GM20000 (cell line): ENCODE measurements around the gene ACOX3.

Source experiments
- DNase-seq: peaks from one replicate; pipeline ENCODE4 v3.0.0; 2012; ENCODE audit warnings: low spot score
- TF ChIP-seq, protein P1 (sequence below): IDR thresholded peaks from 2 replicates; pipeline ENCODE4 v1.5.1; 2012; ENCODE audit warnings: mild to moderate bottlenecking, control low read depth; ENCODE audit errors: extremely low read depth, missing control alignments

Gene ACOX3

DNA sequence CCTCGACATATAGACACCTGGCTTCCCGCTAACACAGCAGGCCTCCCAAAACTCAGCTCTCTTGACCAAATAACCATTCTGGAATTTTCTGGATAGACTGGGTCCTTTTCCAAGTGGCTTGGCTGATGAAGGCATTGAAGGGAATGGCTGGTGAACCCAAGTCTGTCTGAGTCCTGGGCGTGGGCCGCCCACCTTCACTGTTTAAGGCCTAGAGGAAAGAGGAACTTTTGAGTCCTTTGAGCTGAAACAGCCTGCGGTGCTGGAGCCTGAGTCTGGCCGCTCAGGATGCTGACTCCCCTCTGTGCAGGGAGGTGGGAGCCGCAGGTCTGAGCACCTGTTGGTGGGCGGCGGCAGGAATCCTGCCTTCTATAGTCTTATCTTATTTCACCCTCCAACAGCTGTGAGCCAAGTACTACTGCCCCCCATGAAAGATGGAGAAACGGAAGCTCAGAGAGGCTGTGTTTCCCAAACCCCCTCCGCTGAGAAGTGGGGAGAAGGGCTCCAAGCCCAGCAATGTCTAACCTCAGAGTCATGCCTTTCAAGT is 23.4 kb downstream of the ACOX3 start:
- DNase-seq = no peak
- TF ChIP-seq, protein P1, sequence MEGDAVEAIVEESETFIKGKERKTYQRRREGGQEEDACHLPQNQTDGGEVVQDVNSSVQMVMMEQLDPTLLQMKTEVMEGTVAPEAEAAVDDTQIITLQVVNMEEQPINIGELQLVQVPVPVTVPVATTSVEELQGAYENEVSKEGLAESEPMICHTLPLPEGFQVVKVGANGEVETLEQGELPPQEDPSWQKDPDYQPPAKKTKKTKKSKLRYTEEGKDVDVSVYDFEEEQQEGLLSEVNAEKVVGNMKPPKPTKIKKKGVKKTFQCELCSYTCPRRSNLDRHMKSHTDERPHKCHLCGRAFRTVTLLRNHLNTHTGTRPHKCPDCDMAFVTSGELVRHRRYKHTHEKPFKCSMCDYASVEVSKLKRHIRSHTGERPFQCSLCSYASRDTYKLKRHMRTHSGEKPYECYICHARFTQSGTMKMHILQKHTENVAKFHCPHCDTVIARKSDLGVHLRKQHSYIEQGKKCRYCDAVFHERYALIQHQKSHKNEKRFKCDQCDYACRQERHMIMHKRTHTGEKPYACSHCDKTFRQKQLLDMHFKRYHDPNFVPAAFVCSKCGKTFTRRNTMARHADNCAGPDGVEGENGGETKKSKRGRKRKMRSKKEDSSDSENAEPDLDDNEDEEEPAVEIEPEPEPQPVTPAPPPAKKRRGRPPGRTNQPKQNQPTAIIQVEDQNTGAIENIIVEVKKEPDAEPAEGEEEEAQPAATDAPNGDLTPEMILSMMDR = no peak

DNA sequence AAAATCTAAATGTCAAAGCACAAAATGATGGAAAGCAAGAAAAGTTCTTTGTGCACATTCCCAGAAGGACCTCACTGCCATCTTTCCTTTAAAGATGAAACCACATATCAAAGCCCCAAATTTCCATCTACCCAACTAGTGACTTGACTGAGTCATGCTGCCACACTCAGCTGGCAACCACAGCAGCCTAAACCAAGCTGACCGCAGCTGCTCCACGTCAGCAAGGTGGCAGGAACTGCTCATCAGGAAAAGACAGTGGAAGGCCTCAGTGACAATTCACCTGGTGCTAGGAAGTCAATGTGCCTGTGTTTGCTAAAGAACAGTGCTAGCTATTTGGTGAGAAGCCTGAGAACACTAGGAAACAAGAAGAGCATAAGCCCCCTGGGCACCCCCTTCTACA is 26.1 kb downstream of the ACOX3 start:
- DNase-seq = no peak
- TF ChIP-seq, protein P1 = no peak

DNA sequence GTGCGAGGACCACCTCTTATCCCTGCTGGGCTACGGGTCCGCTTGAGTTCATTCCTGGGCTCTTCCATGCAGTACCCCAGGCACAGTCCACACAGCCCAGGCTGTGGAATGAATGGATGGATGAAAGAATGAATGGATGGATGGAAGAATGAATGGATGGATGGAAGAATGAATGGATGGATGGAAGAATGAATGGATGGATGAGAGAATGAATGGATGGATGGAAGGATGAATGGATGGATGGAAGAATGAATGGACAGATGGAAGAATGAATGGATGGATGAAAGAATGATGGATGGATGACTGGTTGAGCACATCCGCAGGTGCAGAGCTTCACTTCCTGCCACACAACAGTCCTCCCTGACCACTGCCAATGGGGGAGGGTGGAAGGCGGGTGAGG is 28.2 kb downstream of the ACOX3 start:
- TF ChIP-seq, protein P1 = no peak
- DNase-seq = no peak

DNA sequence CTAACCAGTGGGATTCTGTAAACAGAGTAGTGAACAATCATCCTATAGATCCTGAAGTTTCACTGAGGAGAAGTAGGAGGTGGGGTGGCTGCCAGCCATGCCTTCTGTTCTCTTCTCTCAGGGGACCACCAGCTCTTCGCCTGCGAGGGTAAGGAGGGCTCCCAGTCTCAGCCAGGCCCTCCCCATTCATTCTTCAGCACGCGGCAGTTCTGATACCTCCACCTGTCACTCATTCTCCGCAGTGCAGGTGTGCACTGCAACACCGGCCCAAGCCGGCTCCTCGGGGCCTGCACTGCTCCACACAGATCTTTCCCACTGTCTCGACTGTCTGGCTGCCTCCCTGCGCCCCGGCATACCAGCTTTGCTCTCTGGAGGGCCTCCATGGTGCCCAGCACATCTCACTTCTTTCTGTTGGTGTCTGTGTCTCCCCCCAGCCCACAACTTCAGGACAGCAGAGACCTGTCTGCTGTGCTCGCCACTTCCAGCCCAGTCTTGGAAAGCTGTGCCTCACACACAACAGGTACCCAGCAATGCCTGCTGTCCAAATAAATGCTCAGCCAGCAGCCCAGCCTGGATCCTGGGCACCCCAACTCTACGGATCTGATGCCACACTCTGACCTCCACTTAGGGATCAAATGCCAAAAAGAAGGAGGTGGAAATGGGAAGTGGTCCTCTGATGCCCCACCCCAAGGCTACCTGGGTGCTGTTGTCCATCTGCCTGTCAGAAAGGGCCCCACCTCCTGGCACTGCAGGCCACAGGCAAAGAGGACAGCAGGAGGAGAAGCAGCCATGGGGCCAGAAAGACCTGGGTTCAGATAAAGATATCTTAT is 29.0 kb downstream of the ACOX3 start:
- TF ChIP-seq, protein P1 = no peak

DNA sequence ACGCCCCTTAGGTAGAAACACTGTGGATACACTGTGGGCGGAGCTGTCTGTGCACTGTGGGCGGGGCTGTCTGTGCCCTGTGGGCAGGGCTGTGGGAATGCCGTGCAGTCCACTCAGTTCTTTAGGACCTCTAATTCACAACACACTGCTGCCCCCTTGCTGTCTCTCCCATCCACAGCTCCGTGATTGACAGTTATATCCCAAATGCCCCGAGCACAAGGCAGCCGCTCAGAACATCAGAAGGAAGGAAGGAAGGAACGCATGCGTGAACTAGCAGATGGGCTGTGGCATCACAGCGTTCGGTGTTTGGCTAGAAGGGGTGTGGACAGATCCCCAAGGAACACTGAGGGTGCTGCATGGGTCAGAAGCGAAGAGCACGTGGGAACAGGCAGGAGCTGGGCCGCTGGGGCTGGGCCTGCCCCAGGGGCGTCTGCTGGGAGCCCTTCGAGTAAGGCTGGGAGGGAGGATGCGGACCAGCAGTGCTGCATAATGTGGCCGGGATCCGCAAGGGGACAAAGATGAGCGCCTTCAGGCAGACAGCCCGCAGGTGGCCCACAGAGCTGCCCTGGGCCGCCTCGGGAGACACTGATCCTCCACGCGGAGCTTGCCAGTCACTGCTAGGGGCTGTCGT is 29.8 kb downstream of the ACOX3 start:
- TF ChIP-seq, protein P1 = no peak
- no peak for DNase-seq

More for the DNA sequence above, 29.0 kb downstream of the ACOX3 start:
- no peak for DNase-seq

DNA sequence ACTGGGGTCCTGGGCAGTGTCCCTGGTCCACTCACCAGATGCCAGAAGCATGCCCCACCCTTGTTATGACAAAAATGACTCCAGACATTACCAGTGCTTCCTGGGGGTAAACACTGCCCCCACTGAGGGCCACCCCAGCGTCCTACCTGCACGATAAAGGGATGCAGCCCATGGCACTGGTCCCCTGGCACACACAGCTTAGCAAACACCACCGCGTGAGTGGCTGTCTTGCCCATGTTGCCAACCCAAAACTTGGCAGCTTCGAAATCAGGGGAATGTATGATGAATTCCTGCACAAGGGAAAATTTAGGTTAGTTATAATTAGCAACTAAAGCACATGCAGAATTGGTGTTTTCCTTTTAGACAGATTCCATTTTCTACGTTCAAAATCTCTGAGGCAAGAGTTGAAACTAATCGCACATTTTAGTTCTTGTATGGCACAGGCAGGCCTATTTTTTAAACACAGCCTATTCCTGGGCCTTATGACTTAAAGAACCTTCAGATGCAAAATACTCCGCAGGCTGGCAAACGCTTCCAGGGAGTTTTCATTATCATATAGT is 30.4 kb downstream of the ACOX3 start:
- TF ChIP-seq, protein P1 = no peak
- no peak for DNase-seq
